NCI-H2029 treated with DMSO at 0.1 percent for 48 hours (cell line): ENCODE results near the gene FBXO45.
"Not testable (repeated sequence)": the region's sequence is repeated elsewhere in the genome, so short reads cannot be mapped to it uniquely, and the experiment has no call there.

ENCODE experiments used
- DNase-seq: peaks from one replicate; lab custom pipeline; 2025; lab: John Stamatoyannopoulos, UW

Gene FBXO45

GRCh38 chr3:196557236-196557635 lies 11.2 kb upstream of the FBXO45 start:
- DNase-seq: no peak

GRCh38 chr3:196558476-196558875 lies 10.0 kb upstream of the FBXO45 start:
- DNase-seq: no peak

DNA sequence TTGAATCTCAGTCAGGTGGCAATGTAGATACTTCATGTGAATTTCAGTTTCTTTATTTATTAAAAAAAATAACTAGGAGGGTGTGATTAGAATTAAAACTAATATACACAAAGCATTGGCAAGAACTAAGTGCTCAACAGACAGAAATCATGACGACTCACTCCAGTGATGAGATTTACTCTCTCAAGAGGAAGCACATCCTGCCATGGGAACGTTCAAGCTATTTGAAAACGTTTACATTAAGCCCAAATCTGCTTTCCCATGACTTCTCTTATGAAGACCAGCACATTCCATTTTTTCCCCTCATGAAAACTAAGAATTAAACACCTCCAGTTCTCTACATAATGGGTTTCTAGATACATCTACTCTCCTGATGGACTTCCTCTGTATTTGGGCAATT lies 8.6 kb upstream of the FBXO45 start:
- no peak for DNase-seq

- DNase-seq: no peak
These were observed 4.7 kb upstream of the FBXO45 start for GRCh38 chr3:196563721-196564225.

DNA sequence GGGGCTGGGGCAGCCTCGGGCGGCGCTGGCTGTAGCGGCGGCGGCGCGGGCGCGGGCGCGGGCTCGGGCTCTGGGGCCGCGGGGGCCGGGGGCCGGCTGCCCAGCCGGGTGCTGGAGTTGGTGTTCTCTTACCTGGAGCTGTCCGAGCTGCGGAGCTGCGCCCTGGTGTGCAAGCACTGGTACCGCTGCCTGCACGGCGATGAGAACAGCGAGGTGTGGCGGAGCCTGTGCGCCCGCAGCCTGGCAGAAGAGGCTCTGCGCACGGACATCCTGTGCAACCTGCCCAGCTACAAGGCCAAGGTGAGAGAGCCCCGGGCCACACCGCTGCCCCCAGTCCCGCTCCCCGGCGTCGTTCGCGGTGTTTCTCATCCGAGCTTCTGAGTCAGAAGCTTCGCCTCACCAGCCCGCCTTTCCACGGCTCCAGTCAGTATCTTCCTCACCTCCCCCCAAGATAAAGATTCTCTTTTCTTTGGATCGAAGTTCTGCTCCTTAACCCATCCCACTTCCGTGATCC lies 600 bp downstream of the FBXO45 start:
- no peak for DNase-seq

- DNase-seq: not testable (repeated sequence)
These were observed 1.9 kb downstream of the FBXO45 start for GRCh38 chr3:196570332-196570731.

GRCh38 chr3:196572389-196572788 lies 3.9 kb downstream of the FBXO45 start:
- DNase-seq: no peak

GRCh38 chr3:196585044-196585757 lies 16.7 kb downstream of the FBXO45 start:
- DNase-seq: no peak

GRCh38 chr3:196590279-196590678 lies 21.8 kb downstream of the FBXO45 start:
- no peak for DNase-seq

- no peak for DNase-seq
These were observed 27.9 kb downstream of the FBXO45 start for GRCh38 chr3:196596355-196596754.

DNA sequence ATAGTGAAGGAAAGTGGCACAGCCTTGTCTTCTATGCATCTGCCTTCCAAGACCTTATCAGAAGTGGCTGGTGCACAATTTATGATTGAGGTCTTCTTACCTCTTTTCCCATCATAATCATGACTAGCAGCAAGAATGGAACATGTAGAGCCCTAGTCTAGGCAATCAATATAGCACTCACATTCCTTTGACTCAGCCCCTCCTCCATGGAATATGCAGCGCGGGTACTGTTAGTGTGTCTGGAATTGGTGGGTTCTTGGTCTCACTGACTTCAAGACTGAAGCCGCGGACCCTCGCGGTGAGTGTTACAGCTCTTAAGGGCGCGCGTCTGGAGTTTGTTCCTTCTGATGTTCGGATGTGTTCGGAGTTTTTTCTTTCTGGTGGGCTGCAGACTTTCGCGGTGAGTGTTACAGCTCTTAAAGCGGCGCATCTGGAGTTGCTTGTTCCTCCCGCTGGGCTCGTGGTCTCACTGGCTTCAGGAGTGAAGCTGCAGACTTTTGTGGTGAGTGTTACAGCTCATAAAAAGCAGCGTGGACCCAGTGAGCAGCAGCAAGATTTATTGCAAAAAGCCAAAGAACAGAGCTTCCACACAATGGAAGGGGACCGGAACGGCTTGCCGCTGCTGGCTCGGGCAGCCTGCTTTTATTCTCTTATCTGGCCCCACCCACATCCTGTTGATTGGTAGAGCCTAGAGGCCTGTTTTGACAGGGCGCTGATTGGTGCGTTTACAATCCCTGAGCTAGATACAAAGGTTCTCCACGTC lies 29.7 kb downstream of the FBXO45 start:
- not testable (repeated sequence) for DNase-seq

DNA sequence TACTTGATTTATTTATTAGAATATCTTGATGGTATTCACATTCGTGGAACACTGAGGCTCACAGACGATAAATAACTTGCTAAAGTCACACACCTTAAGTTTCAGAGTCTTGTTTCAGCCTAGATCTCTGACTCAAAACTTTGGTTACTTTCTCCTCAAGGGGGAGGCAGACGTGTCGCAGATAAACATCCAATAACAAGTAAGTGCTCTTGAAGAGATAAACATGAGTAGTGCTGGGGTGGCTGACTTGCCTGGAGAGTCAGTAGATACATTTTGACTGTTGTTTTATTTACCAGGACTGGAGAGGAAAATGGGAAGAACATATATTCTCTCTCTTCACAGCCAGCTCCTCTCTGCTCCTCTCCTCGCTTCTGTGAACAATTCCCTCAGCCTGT lies 31.3 kb downstream of the FBXO45 start:
- no peak for DNase-seq

DNA sequence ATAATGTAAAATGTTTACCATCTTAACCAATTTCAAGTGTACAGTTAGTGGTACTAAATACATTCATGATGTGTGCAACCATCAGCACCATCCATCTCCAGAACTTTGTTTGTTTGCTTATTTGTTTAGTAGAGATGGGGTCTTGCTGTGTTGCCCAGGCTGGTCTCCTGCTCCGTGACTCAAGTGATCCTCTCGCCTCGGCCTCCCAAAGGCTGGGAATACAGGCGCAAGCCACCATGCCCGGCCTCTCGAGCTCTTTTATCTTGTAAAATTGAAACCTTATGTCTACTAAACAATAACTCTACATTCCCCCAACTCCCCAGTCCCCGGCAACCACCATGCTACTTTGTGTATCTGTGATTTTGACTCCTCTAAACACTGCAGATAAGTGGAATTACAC lies 31.9 kb downstream of the FBXO45 start:
- no peak for DNase-seq

DNA sequence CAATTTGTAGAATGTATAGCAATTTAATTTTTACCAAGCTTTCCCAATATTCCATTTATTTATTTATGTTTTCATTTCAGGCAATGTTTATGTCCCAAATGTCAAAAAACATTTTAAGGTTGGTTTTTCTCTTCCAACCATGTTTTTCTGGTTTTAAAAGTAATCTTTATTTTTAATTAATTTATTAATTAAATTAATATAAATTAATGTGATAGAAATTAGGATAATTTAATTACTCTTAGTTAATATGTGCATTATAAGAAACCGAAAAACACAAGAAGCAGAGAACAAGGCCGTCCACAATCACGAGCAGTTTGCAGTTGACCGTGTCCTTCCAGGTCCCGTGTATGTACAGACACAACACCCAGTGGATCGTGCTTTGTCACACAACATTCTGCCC lies 34.2 kb downstream of the FBXO45 start:
- no peak for DNase-seq

- peak; percentile 31 for DNase-seq
These were observed 35.2 kb downstream of the FBXO45 start for GRCh38 chr3:196603683-196604082.

GRCh38 chr3:196604548-196604947 lies 36.1 kb downstream of the FBXO45 start:
- DNase-seq: no peak

GRCh38 chr3:196608693-196609092 lies 40.2 kb downstream of the FBXO45 start:
- DNase-seq: no peak

DNA sequence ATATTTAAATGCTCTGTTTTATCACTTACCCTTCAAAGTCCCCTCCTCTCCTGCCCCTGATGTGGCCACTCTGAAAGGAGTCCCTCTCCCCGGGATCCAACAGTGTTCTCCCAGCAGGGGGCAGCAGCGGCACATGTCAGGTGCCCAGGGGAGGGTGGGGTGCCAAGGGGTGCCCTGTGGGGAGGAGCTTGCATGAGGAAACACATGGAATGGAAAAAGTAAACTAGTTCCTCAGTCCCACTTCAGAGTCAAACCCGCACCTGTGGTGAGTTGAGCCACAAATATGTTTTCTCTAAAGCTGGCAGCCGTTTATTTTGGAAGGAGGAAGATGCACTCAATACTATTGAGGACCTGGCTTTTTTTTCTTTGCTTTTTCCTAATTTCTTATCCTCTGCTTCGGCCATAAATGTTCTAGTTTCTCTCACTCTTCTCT lies 40.9 kb downstream of the FBXO45 start:
- peak; percentile 53 for DNase-seq

GRCh38 chr3:196609805-196610515 lies 41.5 kb downstream of the FBXO45 start:
- no peak for DNase-seq

DNA sequence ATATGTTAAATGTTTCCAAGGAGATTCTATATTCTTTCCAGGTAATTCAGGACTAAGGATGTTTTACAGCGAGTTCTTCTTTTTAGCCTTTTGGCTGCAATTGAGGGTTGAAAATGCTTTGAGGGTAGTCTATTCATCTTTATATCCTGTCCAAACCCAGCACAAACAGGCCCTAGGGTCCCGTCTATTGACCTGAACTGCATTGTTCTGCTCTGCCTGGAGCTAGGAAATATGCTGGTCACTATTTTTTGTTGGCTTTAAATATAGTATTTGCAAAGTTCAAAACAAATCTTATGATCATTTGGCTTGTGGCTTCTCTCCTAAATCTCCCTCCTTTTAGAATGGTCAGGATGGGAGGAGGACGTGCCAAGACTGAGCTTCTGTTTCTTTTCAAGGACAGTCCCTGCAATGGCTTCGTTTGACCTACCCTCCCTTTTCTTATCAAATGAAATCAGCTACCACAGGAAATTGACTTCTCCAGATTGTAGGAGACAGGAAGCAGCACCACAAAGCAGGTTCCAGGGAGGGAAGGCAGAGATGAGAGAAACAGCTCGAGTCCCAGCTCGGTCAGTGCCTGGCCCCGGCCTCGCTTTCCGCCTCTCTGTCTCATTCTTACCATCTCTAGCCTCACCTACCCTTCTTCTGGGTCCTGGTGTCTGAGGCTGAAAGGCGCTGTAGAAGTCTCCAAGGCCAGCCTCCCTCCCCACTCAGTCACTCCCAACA lies 43.5 kb downstream of the FBXO45 start:
- no peak for DNase-seq

GRCh38 chr3:196615234-196615633 lies 46.8 kb downstream of the FBXO45 start:
- not testable (repeated sequence) for DNase-seq

- no peak for DNase-seq
These were observed 48.8 kb downstream of the FBXO45 start for GRCh38 chr3:196617256-196617655.
